NOMO-1 treated with dmso at 0.1 percent for 144 hours (cell line): Measurements from ENCODE around the gene ZNF333.
"Not testable (repeated sequence)": the region's sequence is repeated elsewhere in the genome, so short reads cannot be mapped to it uniquely, and the experiment has no call there.

ENCODE experiments used
- DNase-seq: peaks from one replicate; lab custom pipeline; 2025; ENCODE audit not compliant: unreplicated experiment; lab: John Stamatoyannopoulos, UW

Gene ZNF333

DNA sequence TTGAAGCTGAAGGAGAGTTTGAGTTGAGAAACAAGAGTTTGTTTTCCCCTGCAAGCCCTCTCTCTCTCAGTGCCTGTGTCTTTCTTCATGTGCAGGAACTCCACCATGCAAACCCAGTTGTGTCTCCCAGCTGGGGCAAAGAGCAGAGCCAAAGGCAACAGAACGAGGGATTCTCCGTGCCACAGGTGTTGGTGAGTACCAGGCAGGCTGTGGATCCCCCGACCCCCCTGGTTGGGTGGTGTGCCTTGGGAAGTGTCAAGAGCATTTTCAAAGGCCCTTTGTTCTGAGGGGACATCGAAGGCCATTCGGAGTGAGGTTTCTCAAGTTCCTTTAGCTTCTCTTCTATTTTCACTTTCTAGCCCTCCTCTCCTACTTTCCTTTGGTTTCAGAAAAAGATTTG is 5.6 kb downstream of the ZNF333 start:
- no peak for DNase-seq

DNA sequence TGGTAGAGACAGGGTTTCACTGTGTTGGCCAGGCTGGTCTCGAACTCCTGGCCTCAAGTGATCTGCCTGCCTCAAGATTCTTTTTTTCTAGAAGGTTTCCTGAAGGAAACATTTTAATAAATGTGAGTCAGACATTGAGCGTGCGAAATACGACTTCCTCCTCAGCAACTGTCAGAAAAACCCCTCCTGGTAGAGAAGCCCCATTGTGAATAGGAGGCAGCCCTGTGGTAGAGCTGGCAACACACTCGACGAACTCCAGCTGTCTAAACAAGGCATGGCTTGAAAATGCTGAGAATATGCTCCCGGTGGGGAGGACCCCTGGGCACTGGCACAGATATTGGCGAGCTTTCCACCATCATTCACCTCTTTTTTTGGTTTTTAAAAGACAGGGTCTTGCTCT is 9.8 kb downstream of the ZNF333 start:
- DNase-seq: no peak

DNA sequence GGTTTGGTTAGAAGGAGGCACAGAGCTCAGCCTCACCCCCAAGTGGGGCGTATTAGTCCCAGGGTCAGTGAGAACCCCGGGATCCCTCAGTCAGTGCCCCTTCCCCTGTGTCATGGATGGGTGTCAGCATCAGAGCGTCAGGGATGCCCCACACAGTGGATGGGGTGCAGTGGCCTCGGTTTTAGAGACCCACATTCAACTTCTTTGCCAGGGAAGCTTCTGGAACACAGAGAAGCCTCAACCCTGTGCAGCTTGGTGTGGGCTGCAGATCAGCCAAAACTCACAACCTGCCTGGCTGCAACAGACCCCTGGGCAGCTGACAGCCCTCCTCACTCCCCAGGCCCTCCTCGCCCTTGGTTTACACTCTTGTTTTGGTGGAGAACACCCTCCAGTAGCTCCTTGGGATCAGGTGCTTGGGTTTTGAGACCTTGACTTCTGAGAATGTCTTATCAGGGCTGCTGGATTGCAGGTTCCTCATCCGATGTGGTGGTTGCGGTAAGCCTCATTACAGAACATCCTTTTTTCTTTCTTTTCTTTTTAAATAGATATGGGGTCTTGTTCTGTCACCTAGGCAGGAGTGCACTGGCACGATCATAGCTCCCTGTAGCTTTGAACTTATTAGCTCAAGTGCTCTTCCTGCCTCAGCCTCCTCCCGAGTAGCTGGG is 11.0 kb downstream of the ZNF333 start:
- DNase-seq: no peak

DNA sequence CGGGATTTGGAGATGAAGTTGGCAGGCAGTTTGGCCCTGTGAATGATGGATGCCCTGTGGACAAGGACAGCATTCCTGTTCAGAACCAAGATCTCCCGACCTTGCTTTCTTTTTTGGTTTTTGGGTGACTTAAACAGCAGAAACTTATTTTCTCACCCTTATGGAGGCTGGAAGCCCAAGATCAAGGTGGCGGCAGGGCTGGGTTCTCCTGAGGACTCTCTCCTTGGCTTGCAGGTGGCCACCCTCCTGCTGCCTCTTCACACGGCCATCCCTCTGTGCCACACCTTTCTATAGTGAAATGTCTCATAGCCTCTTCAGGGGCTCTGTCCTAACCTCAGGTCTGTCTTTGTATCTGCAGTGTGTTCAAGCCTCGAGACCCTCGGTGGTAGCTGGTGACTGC is 14.0 kb downstream of the ZNF333 start:
- DNase-seq: no peak

DNA sequence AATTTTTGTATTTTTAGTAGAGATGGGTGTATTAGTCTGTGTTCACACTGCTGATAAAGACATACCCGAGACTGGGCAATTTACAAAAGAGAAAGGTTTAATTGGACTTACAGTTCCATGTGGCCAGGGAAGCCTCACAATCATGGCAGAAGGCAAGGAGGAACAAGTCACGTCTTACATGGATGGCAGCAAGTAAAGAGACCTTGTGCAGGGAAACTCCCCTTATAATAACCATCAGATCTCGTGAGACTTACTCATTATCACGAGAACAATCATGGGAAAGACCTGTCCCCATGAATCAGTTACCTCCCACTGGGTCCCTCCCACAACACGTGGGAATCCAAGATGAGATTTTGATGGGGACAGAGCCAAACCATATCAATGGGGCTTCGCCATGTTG is 14.6 kb downstream of the ZNF333 start:
- DNase-seq: no peak

DNA sequence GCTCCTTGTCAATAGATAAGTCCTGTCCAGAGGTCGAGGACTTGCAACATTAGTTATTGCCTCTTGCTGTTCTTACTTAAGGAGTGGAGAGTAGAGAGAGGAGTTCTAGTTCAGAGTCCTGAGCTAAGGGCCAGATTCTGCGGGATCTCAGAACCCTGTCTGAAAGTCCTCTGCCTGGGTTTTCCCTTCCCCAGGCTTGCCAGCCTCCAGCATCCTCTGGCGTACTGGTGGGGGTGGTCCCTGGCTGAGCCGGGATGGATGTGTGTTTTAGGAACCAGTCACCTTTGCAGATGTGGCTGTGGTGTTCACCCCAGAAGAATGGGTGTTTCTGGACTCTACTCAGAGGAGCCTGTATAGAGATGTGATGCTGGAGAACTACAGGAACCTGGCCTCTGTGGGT is 26.0 kb downstream of the ZNF333 start:
- no peak for DNase-seq

DNA sequence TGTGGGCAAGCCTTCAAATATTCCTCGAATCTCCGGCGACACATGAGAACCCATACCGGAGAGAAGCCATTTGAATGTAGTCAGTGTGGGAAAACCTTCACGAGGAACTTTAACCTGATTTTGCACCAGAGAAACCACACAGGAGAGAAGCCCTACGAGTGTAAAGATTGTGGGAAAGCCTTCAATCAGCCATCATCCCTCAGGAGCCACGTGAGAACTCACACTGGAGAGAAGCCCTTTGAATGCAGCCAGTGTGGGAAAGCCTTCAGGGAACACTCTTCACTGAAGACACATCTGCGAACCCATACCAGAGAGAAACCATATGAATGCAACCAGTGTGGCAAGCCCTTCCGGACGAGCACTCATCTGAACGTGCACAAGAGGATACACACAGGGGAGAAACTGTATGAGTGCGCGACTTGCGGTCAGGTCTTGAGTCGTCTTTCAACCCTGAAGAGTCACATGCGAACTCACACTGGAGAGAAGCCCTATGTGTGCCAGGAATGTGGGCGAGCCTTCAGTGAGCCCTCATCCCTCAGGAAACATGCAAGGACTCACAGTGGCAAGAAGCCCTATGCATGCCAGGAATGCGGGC is 28.8 kb downstream of the ZNF333 start:
- DNase-seq: no peak

DNA sequence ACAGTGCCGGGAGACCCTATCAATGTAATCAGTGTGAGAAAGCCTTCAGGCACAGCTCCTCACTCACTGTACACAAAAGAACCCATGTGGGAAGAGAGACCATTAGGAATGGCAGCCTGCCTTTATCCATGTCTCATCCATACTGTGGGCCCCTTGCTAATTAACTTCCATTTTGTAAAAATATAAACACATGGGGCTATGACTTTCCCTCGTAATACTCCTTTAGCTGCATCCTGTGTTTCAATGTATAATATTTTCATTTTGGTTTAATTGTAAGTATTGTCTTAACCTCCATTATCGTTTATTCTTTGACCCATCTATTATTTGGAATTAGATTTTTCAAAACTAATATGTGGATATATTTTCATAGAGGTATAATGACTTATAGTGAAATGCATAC is 29.3 kb downstream of the ZNF333 start:
- no peak for DNase-seq

DNA sequence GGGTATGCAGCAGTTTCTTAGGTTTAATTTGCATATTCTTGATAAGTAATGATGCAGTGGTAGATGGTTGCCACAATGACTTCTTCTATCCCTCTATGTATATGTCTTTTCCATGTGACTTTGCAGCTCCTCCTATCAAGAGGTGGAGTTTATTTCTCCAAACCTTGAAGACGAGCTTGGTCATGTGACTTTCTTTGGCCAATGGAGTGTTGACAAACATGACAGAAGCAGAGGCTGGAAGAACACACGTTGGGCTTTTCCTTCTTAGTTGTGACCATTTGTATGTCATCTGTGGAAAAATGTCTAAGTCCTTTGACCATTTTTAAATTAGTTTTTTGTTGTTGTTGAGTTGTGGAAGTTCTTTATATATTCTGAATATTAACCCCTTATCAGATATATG is 32.3 kb downstream of the ZNF333 start:
- no peak for DNase-seq

DNA sequence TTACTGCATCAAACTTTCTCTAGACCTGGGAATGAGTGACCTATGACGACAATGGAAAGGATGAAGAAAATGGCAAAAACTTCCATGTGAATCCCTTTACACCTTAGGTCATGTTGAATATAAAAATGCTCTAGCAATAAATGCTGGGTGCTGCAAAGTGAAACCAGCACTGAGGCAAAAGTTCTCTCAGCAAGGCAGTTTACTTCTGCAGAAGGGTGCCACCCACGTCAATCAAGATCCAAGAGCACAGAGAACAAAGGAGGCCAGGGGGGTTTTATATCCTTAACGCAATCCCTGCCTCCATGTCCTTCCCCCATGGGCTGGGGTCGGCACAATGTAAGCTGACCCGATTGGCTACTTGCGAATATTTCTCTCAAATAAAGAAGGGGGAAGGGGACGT is 38.7 kb downstream of the ZNF333 start:
- DNase-seq: no peak

DNA sequence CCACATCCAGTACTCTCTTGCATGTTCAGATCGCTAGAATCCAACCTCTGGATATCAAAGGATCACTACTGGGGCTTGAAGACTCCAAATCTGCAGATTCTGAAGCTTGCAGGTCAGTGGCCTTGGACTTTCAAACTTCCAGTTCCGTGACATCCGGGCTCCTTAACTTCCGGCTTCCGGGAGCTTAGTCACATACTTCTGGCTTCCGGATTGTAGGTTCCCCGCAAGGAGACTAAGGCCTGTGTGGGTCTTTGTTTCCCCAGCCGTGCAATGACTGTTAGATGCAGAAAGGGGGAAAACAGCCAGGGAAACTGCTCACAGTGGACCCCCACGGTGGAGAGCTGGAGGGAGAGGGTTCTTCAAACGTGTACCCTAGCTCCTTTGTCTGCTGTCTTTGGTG is 41.4 kb downstream of the ZNF333 start:
- no peak for DNase-seq

DNA sequence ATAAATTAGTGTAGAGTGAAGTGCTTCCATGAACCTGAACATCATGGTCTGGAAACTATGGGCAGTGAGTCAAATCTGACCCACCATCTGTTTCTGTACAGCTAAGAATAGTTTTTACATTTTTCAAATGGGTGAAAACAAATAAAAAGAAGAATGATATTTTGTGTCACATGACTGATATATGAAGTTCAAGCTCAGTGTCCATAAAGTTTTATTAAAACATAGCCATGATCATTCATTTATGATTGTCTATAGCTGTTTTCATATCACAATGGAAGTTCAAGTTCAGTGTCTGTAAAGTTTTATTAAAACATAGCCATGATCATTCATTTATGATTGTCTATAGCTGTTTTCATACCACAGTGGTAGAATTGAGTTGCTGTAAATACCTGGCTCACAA is 42.7 kb downstream of the ZNF333 start:
- DNase-seq: no peak

DNA sequence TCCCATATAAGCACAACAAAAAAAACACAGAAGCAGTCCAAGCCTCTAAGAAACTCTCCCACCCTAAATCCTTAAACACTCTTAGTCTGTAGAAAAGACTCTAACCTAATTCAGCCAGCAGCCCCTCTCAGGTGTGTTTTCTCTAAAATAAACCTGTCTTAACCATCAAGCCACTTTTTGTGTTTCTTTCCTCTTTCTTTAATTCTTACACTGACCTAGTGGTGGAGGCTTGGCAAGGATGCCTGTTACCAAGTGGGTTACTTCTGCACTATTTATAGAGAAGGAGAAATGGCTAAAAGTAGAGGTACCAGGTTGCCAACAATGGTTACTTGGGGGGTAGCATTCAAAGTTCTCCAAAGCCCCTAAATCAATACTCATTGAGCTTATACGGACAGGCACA is 43.7 kb downstream of the ZNF333 start:
- DNase-seq: no peak

DNA sequence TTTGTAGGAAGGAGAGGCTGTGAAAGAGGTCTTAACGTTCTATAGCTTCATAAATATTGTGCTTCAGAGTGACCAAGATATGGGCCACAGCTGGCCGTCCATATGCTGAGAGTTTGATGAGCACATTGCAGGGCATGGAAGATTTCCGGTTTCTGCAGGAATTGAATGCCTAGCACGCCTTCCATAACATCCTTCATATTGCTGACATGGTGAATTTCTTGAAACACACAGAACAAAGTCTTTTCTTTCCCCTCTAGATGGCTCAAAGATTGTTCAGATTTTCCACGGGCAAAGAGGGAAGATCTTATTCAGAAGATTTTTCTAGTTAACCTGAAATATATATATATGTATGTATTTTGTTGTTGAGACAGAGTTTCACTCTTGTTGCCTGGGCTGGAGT is 46.1 kb downstream of the ZNF333 start:
- no peak for DNase-seq

DNA sequence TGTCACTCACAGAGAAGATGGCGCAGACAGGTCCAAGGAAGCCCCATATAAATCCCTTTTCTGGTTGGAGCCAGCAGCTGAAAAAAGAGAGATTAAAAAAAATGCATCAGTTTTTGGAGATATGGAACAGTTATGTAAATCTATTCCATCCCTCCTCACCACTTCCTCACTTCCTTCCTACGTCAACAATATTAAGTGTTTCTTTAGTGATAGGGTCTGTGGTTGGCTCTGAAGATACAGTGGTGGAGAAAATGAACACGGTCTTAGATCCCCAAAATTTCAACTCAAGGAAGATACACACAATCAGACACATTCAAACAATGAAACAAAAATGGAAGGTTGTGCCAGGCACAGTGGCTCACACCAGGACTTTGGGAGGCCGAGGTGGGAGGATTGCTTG is 57.0 kb downstream of the ZNF333 start:
- DNase-seq: no peak

DNA sequence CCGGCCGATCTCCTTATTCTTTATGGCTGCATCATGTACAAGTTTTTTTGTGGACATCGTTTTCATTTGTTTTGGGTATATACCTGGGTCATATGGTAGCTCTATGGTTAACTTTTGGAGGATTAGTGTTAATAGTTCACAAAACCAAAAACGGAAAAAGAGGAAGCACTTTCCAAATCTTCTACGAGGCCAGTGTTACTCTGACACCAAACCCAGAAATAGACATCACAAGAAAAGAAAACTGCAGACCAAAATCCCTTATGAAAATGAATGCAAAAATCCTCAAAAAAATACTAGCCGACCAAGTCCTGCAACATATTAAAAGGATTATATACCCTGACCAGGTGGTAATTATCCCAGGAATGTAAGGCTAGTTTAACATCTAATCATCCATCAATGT is 58.8 kb downstream of the ZNF333 start:
- no peak for DNase-seq

DNA sequence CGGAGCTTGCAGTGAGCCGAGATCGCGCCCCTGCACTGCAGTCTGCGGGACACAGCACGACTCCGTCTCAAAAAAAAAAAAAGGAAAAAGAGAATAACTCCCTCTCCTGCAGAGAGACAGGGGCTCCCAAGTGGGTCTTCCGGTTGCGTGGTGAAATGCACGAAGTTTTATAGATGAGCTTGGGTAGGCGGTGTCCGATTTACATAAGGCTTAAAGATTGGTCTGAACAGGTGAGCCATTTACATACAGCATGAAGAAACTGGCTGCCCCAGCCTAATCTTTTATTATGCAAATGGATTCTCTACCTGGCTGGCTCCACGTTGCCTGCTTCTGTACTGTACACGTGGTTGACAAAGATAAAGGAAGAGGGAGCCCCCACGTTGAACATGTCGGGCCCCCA is 69.0 kb downstream of the ZNF333 start:
- DNase-seq: no peak

DNA sequence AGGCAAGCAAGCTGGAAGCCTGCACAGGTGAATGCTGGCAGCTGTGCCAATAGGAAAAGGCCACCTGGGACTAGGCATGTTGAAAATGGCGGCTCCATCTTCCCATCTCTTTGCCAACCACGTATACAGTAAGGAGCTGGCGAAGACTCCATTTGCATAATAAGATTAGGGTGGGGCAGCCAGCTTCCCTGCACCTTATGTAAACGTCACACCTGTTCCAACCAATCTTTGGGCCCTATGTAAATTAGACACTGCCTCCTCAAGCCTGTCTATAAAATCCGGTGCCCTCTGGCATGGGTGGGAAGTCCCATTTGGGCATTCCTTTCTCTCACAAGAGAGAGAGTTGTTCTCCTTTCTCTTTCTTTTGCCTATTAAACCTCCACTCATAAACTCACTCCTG is 71.8 kb downstream of the ZNF333 start:
- DNase-seq: no peak

DNA sequence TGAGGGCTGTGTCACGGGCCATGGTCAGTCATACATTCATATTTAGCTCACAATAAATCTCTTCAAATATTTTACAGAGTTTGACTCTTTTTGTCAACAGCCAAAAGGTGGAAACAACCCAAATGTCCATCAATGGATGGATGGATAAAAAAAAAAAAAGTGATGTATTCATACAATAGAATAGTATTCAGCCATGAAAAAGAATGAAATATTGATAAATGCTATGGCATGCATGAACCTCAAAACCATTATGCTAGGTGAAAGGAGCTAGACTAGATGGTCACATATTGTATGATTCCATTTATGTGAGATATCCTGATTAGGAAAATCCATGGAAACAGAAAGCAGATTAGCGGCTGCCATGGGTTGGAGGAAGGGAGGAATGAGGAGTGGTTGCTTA is 72.3 kb downstream of the ZNF333 start:
- no peak for DNase-seq

DNA sequence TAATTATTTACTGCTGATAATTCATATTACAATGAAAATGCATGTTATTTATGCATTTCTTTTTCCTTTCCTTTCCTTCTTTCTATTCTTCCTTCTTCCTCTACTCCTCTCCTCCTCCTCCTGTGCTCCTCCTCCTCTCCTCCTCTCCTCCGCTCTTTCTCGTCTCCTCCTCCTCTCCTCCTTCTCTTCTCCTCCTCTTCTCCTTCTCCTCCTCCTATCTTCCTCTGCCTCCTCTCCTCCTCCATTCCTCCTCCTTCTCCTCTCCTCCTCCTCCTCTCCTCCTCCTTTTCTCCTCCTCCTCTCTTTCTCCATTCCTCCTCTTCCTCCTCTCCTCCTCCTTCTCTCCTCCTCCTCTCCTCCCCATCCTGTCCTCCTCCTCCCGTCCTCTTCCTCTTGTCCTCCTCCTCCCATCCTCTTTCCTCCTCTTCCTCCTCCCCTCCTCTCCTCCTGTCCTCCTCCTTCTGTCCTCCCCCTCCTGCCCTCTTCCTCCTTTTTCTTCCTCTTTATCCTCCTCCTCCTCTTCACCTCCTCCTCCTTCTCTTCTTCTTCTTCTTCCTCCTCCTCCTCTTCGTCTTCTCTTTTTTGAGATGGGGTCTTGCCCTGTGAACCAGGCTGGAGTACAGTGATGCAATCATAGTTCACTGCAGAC is 73.8 kb downstream of the ZNF333 start:
- DNase-seq: no peak

DNA sequence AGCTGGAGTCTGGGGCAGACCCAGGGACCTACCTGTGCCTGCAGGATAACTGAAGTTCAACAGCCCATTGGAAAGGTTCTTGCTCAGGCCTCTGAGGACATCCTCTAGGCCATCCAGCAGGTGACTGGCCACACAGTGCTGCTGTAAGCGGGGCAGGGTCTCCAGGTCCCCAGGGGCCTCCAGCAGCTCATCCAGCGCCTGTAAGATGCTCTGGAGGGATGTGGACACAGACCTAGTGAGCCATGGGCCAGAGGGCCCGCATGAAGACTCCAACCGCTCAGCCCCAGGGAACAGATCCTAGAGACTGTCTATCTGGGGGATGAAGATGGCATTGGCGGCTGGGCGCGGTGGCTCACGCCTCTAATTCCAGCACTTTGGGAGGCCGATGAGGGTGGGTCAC is 74.6 kb downstream of the ZNF333 start:
- DNase-seq: no peak

DNA sequence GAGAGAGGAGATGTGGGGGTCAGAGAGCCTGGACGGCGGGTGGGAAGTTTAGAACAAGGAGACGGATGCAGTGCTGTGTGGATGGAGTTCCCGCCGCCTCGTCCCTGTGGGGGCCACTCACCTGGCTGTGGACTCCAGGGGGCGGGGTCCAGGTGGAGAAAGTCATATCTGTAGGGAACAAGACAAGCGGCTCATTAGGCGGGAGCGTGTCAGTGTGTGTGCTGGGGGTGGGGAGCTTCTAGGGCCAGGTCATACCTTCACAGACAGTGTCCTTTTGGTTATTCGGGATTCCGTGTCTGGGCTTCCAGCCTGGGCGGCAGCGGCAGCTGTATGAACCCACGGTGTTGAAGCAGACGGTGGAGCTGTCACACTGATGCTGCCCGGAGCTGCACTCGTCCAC is 75.6 kb downstream of the ZNF333 start:
- DNase-seq: not testable (repeated sequence)

DNA sequence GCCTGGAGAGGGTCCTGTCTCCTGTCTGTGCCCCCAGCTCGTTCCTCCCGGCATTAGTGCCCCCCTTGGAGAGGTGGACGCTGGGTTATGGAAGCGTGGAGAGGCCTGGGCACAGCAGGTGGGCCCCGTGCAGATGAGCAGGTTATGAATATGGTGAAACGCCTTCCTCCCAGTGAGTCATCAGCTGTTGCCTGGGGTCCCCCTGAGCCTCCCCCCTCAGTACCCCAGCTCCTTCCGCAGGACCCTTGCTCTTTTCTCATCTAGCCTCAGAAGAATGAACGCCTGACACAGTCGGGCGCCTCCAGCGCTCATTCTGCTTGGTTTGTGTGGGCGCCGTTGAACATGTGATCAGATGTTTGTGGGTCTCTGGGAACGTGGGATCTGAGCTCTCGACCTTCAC is 76.0 kb downstream of the ZNF333 start:
- not testable (repeated sequence) for DNase-seq
